Endothelial cell of umbilical vein (primary cell): Measurements from ENCODE around the gene SLC44A5.
"Not testable (repeated sequence)": the region's sequence is repeated elsewhere in the genome, so short reads cannot be mapped to it uniquely, and the experiment has no call there.

Experiments used
- CTCF ChIP-seq, 2 donors: IDR thresholded peaks; 1 replicate in 1 of 2; 2 replicates in 1 of 2; pipeline ENCODE4 v1.5.1; 2011; ENCODE audit warnings: low read length in 2 of 2, mild to moderate bottlenecking in 2 of 2, moderate library complexity in 2 of 2, control low read depth in 1 of 2, inconsistent platforms in 1 of 2, low read depth in 1 of 2; ENCODE audit not compliant: insufficient read depth in 1 of 2; ENCODE audit errors: extremely low read depth in 1 of 2
- EZH2 ChIP-seq: IDR thresholded peaks from 2 replicates; pipeline ENCODE4 v1.6.1; 2012; ENCODE audit warnings: borderline replicate concordance, low read depth, mild to moderate bottlenecking, moderate library complexity, low read length, inconsistent platforms; ENCODE audit not compliant: severe bottlenecking
- POLR2A ChIP-seq: IDR thresholded peaks from 2 replicates; pipeline ENCODE4 v1.6.1; 2012; ENCODE audit warnings: low read depth, mild to moderate bottlenecking, control low read depth, low read length

GRCh38 chr1:75404681-75405080 is 206.2 kb downstream of the SLC44A5 start:
- TF ChIP-seq CTCF (IDR thresholded peaks at IDR 0.05; ENCODE audit: extremely low read depth in 1 of 2, insufficient read depth in 1 of 2, low read depth in 1 of 2, low read length in 2 of 2); POLR2A; EZH2: not testable (repeated sequence)
